IMR-90 (cell line): Measurements from ENCODE around the gene GPC6. TPM values are rescaled to one million over a fixed set of nuclear protein-coding genes. Genes with fewer than 3 reads are reported as not detected.
A peak's percentile ranks its signal among the peaks of the same experiment; 100 is the strongest.

Experiments
- ATAC-seq: fragments of 200-7000 bp; cut with Tn5 transposase; 2 replicates; pipeline ENCODE4 v1.9.1; 2020; ENCODE audit warnings: low read depth, mild to moderate bottlenecking, moderate library complexity
- BruUV-seq: library from RNA; stranded (reverse); fragments of 400-500 nt; replicated peaks from 2 replicates; lab custom pipeline; 2021; lab: Mats Ljungman, UMichigan
- CTCF ChIA-PET: fragments of 300-600 bp; formaldehyde crosslinking; extraction: SDS; loops from one replicate; lab custom pipeline; 2021; ENCODE audit warnings: antibody characterized with exemption; lab: Yijun Ruan, JAX
- POLR2A ChIA-PET: fragments of 300-600 bp; sonication (Branson Sonifier 250); formaldehyde crosslinking; loops from one replicate; lab custom pipeline; 2022; ENCODE audit warnings: antibody characterized with exemption; ENCODE audit not compliant: unreplicated experiment; lab: Charles Lee
- DNase-seq: peaks from one replicate; pipeline ENCODE4 v3.0.0; 2013
- H2AFZ ChIP-seq: replicated peaks from 2 replicates; pipeline ENCODE3; 2013; ENCODE audit warnings: low read length, mild to moderate bottlenecking; ENCODE audit not compliant: poor library complexity
- H2AK5ac ChIP-seq: 2 replicates; pipeline ENCODE4 v1.6.1; 2013; ENCODE audit warnings: low read depth, low read length, inconsistent platforms
- H2AK9ac ChIP-seq: replicated peaks from 2 replicates; pipeline ENCODE3; 2013; ENCODE audit warnings: mild to moderate bottlenecking, low read depth, low read length, moderate library complexity; ENCODE audit not compliant: poor library complexity
- H2BK120ac ChIP-seq: 2 replicates; pipeline ENCODE4 v1.6.1; 2013; ENCODE audit warnings: low read depth, low read length, inconsistent platforms
- H2BK15ac ChIP-seq: 3 replicates; pipeline ENCODE4 v1.6.1; 2013; ENCODE audit warnings: low read depth, low read length, inconsistent platforms
- H2BK20ac ChIP-seq: 2 replicates; pipeline ENCODE4 v1.6.1; 2013; ENCODE audit warnings: low read depth, mild to moderate bottlenecking, inconsistent platforms, low read length, moderate library complexity
- H2BK5ac ChIP-seq: 2 replicates; pipeline ENCODE4 v1.6.1; 2013; ENCODE audit warnings: mild to moderate bottlenecking, low read depth, low read length, inconsistent platforms; ENCODE audit not compliant: poor library complexity, severe bottlenecking
- H3K14ac ChIP-seq: replicated peaks from 2 replicates; pipeline ENCODE4 v1.6.1; 2013; ENCODE audit warnings: low read depth, low read length, inconsistent platforms
- H3K18ac ChIP-seq: 2 replicates; pipeline ENCODE4 v1.6.1; 2013; ENCODE audit warnings: low read depth, low read length, control low read depth
- H3K23ac ChIP-seq: 2 replicates; pipeline ENCODE4 v1.6.1; 2013; ENCODE audit warnings: low read depth, low read length, inconsistent platforms
- H3K27ac ChIP-seq: 2 replicates; pipeline ENCODE4 v1.5.1; 2013; ENCODE audit warnings: mild to moderate bottlenecking, control low read depth, low read length; ENCODE audit not compliant: insufficient read depth
- H3K27me3 ChIP-seq: 2 replicates; pipeline ENCODE4 v1.6.1; 2013; ENCODE audit warnings: low read length; ENCODE audit not compliant: control insufficient read depth, insufficient read depth
- H3K36me3 ChIP-seq: 2 replicates; pipeline ENCODE4 v1.6.1; 2013; ENCODE audit warnings: low read length, mixed read lengths; ENCODE audit not compliant: control insufficient read depth, insufficient read depth
- H3K4ac ChIP-seq: 2 replicates; pipeline ENCODE4 v1.6.1; 2013; ENCODE audit warnings: low read depth, low read length, inconsistent platforms
- H3K4me1 ChIP-seq: 2 replicates; pipeline ENCODE4 v1.6.1; 2013; ENCODE audit warnings: low read length, mixed read lengths; ENCODE audit not compliant: control insufficient read depth, insufficient read depth
- H3K4me2 ChIP-seq: 2 replicates; pipeline ENCODE4 v1.6.1; 2013; ENCODE audit warnings: low read depth, mild to moderate bottlenecking, control low read depth, low read length, moderate library complexity
- H3K4me3 ChIP-seq: 2 replicates; pipeline ENCODE4 v1.5.1; 2013; ENCODE audit warnings: low read depth, mild to moderate bottlenecking, control low read depth, low read length, moderate library complexity; ENCODE audit not compliant: insufficient read depth
- H3K56ac ChIP-seq: 2 replicates; pipeline ENCODE4 v1.6.1; 2013; ENCODE audit warnings: low read length, inconsistent platforms; ENCODE audit not compliant: insufficient read depth; ENCODE audit errors: extremely low read depth
- H3K79me1 ChIP-seq, 2 experiments: 2 replicates each; pipeline ENCODE4 v1.6.1; 2013; ENCODE audit warnings: low read length in 2 of 2, inconsistent platforms in 1 of 2, low read depth in 1 of 2
- H3K9ac ChIP-seq: 2 replicates; pipeline ENCODE4 v1.6.1; 2013; ENCODE audit warnings: low read depth, low read length, control low read depth
- H3K9me1 ChIP-seq: 2 replicates; pipeline ENCODE4 v1.6.1; 2013; ENCODE audit warnings: low read length, inconsistent platforms; ENCODE audit not compliant: insufficient read depth
- H3K9me3 ChIP-seq: 2 replicates; pipeline ENCODE4 v1.6.1; 2013; ENCODE audit warnings: low read length; ENCODE audit not compliant: control insufficient read depth, insufficient read depth
- H4K20me1 ChIP-seq: 2 replicates; pipeline ENCODE4 v1.6.1; 2013; ENCODE audit warnings: low read length, inconsistent platforms; ENCODE audit not compliant: insufficient read depth
- H4K5ac ChIP-seq: 2 replicates; pipeline ENCODE4 v1.6.1; 2013; ENCODE audit warnings: mild to moderate bottlenecking, low read depth, low read length, control low read depth
- H4K8ac ChIP-seq, 2 experiments: 2 replicates each; pipeline ENCODE4 v1.6.1; 2013; ENCODE audit warnings: low read depth in 2 of 2, low read length in 2 of 2, control low read depth in 1 of 2, inconsistent platforms in 1 of 2
- H4K91ac ChIP-seq: 2 replicates; pipeline ENCODE4 v1.6.1; 2013; ENCODE audit warnings: low read depth, low read length, inconsistent platforms; ENCODE audit not compliant: insufficient read depth
- BHLHE40 ChIP-seq: fragments of 150-350 bp; IDR thresholded peaks from 2 replicates; pipeline ENCODE4 v1.6.1; 2016; ENCODE audit warnings: mild to moderate bottlenecking, low read depth, low read length
- CEBPB ChIP-seq: IDR thresholded peaks from 2 replicates; pipeline ENCODE4 v1.6.1; 2012; ENCODE audit warnings: low read depth, low read length, improper control_type of control experiment
- CHD1 ChIP-seq: IDR thresholded peaks from 2 replicates; pipeline ENCODE4 v1.6.1; 2012; ENCODE audit warnings: low read depth, low read length, improper control_type of control experiment
- ELK1 ChIP-seq: fragments of 150-350 bp; IDR thresholded peaks from 2 replicates; pipeline ENCODE4 v1.6.1; 2016; ENCODE audit warnings: low read depth, mild to moderate bottlenecking, low read length, moderate library complexity, borderline replicate concordance
- FOS ChIP-seq: fragments of 150-350 bp; IDR thresholded peaks from 2 replicates; pipeline ENCODE4 v1.6.1; 2016; ENCODE audit warnings: low read depth, low read length
- MAFK ChIP-seq: IDR thresholded peaks from 2 replicates; pipeline ENCODE4 v1.6.1; 2012; ENCODE audit warnings: low read depth, low read length, improper control_type of control experiment
- MAZ ChIP-seq: IDR thresholded peaks from 2 replicates; pipeline ENCODE4 v1.6.1; 2012; ENCODE audit warnings: low read depth, mild to moderate bottlenecking, low read length, improper control_type of control experiment, moderate library complexity, borderline replicate concordance
- MXI1 ChIP-seq: IDR thresholded peaks from 2 replicates; pipeline ENCODE4 v1.6.1; 2012; ENCODE audit warnings: low read depth, mild to moderate bottlenecking, low read length, moderate library complexity, borderline replicate concordance
- NFE2L2 ChIP-seq: fragments of 150-350 bp; IDR thresholded peaks from 2 replicates; pipeline ENCODE4 v1.6.1; 2016; ENCODE audit warnings: low read depth, mild to moderate bottlenecking, low read length
- POLR2A ChIP-seq: IDR thresholded peaks from 2 replicates; pipeline ENCODE4 v1.6.1; 2012; ENCODE audit warnings: mild to moderate bottlenecking, low read depth, low read length
- RAD21 ChIP-seq: IDR thresholded peaks from 2 replicates; pipeline ENCODE4 v1.6.1; 2012; ENCODE audit warnings: low read length, improper control_type of control experiment
- RCOR1 ChIP-seq: IDR thresholded peaks from 2 replicates; pipeline ENCODE4 v1.6.1; 2012; ENCODE audit warnings: mild to moderate bottlenecking, low read length, improper control_type of control experiment; ENCODE audit not compliant: insufficient replicate concordance
- RFX5 ChIP-seq: IDR thresholded peaks from 2 replicates; pipeline ENCODE4 v1.8.0; 2012; ENCODE audit warnings: low read depth, mild to moderate bottlenecking, low read length, moderate library complexity
- SMC3 ChIP-seq: fragments of 150-350 bp; IDR thresholded peaks from 2 replicates; pipeline ENCODE4 v1.6.1; 2016; ENCODE audit warnings: low read depth, mild to moderate bottlenecking, antibody characterized with exemption, low read length, moderate library complexity
- WGBS, 2 experiments: methylation state at CpG; one replicate each; pipeline versions ENCODE4 v1.1.5 to v1.1.7; 2013; ENCODE audit warnings: missing lambda C conversion rate in 2 of 2; ENCODE audit not compliant: insufficient read length in 1 of 2; ENCODE audit errors: extremely low coverage in 2 of 2; 5-methylcytosine and 5-hydroxymethylcytosine counted together
- dilution Hi-C: fragments of 300-500 bp; cut with HindIII; formaldehyde crosslinking; loops from one replicate; pipeline ENCODE4 v1.14.3; 2018; ENCODE audit warnings: low sequenced_read_pairs; ENCODE audit not compliant: unreplicated experiment
- in situ Hi-C: fragments of 300-500 bp; cut with MboI; formaldehyde crosslinking; loops from 3 replicates; pipeline ENCODE4 v1.14.3; 2019; ENCODE audit warnings: low sequenced_read_pairs, inconsistent platforms, mixed read lengths
- intact Hi-C: fragments of 100-400 bp; cut with micrococcal nuclease; formaldehyde crosslinking; loops from 2 replicates; pipeline ENCODE4 v1.10.0; 2022
- polyA plus RNA-seq, 3 experiments: library from polyadenylated mRNA; depleted of rRNA; stranded (reverse); fragments of >200 nt; gene quantifications; 2 replicates each; pipeline ENCODE4 v1.2.3, GENCODE V29; 2012; ENCODE audit warnings: low replicate concordance in 1 of 3
- total RNA-seq: library from RNA; depleted of rRNA; stranded (reverse); fragments of >200 nt; gene quantifications from 2 replicates; pipeline ENCODE4 v1.2.3, GENCODE V29; 2012
- TF ChIP-seq, protein P1 (sequence below): fragments of 150-350 bp; IDR thresholded peaks from 2 replicates; pipeline ENCODE4 v1.6.1; 2017; ENCODE audit warnings: mild to moderate bottlenecking, antibody characterized with exemption, low read length, low read depth

GPC6 gene
- total and polyA plus RNA-seq, 2 of the 4 experiments (the other 2 are of a cell fraction): 14.9 to 39.4 TPM

GRCh38 chr13:94323764-94324758, 1097.5 kb downstream of the GPC6 start:
- BruUV-seq: no TSS peak
- no peak overlapping the region for H2AK9ac ChIP-seq
- no peaks in the 10 kb centered on the region; the same call in 1 of the 2 replicates for H3K9me1 ChIP-seq
- peak overlapping the region; percentile 23; the same call in 1 of the 2 replicates for H2BK20ac ChIP-seq
- in situ Hi-C loops (no loop called here), dilution Hi-C loops (no loop called here), intact Hi-C loops (no loop called here)
- no peak overlapping the region for H3K23ac ChIP-seq
- no peak overlapping the region for H3K18ac ChIP-seq
- peak overlapping the region; percentile 29; the same call in 1 of the 2 replicates for H2BK120ac ChIP-seq
- no peak overlapping the region for H3K27ac ChIP-seq
- no peak overlapping the region for H4K8ac ChIP-seq
- no peaks in the 10 kb centered on the region for H4K20me1 ChIP-seq
- H3K4ac ChIP-seq: no peak overlapping the region; the same call in 1 of the 2 replicates
- H3K9ac ChIP-seq: no peak overlapping the region
- no peak overlapping the region for H2AFZ ChIP-seq
- no peak overlapping the region for H3K56ac ChIP-seq
- peaks cover 16% of the 10 kb centered on the region for H3K4me1 ChIP-seq
- ATAC-seq: no peak
- no peak overlapping the region for H2BK5ac ChIP-seq
- H4K91ac ChIP-seq: peak overlapping the region; percentile 19; the same call in 1 of the 2 replicates
- H3K4me3 ChIP-seq: no peak overlapping the region
- POLR2A ChIA-PET: no interaction called here
- H3K27me3 ChIP-seq: no peaks in the 10 kb centered on the region
- H3K36me3 ChIP-seq: no peaks in the 10 kb centered on the region
- peak overlapping the region; percentile 29; the same call in 1 of the 2 replicates for H2AK5ac ChIP-seq
- H3K79me1 ChIP-seq: no peaks in the 10 kb centered on the region
- no peak overlapping the region for H3K14ac ChIP-seq
- no peaks in the 10 kb centered on the region for H3K9me3 ChIP-seq
- no CpG with 5 or more reads among the region's 10 CpGs for WGBS, 2 experiments
- H2BK15ac ChIP-seq: no peak overlapping the region
- no peak for DNase-seq
- H4K5ac ChIP-seq: no peak overlapping the region
- CTCF ChIA-PET: interaction anchor here (0.7 kb wide), 1 partner anchor 264 kb away, joined by 9 read pairs; no protein-coding TSS in a partner anchor
- no peak overlapping the region for H3K4me2 ChIP-seq
- TF ChIP-seq RCOR1 (no peak), MAFK (no peak), POLR2A (no peak), FOS (no peak), RAD21 (no peak), MAZ (no peak), MXI1 (no peak), SMC3 (no peak), CHD1 (no peak), ELK1 (no peak), NFE2L2 (no peak), BHLHE40 (no peak), RFX5 (no peak), CEBPB (no peak)
- TF ChIP-seq, protein P1, sequence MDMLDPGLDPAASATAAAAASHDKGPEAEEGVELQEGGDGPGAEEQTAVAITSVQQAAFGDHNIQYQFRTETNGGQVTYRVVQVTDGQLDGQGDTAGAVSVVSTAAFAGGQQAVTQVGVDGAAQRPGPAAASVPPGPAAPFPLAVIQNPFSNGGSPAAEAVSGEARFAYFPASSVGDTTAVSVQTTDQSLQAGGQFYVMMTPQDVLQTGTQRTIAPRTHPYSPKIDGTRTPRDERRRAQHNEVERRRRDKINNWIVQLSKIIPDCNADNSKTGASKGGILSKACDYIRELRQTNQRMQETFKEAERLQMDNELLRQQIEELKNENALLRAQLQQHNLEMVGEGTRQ: no peak
